ENCODE results near the gene SSH2. TPM values are rescaled to one million over a fixed set of nuclear protein-coding genes. Genes with fewer than 3 reads are reported as not detected.

Gene SSH2
- total RNA-seq, 2 donors from 2014 or later, result 36.1 to 36.8 TPM

GRCh38 chr17:29844339-29845048 is 85.5 kb downstream of the SSH2 start:
- Histone ChIP-seq H3K4me3 (no peak overlapping the region), H3K9me3 (no peaks in the 10 kb centered on the region), H3K27me3 (no peaks in the 10 kb centered on the region), H3K27ac (no peak overlapping the region), H3K36me3 (no peaks in the 10 kb centered on the region), H3K4me1 (peaks cover 0 to 18% of the 10 kb centered on the region in 2 donors)
- TF ChIP-seq, protein P1, sequence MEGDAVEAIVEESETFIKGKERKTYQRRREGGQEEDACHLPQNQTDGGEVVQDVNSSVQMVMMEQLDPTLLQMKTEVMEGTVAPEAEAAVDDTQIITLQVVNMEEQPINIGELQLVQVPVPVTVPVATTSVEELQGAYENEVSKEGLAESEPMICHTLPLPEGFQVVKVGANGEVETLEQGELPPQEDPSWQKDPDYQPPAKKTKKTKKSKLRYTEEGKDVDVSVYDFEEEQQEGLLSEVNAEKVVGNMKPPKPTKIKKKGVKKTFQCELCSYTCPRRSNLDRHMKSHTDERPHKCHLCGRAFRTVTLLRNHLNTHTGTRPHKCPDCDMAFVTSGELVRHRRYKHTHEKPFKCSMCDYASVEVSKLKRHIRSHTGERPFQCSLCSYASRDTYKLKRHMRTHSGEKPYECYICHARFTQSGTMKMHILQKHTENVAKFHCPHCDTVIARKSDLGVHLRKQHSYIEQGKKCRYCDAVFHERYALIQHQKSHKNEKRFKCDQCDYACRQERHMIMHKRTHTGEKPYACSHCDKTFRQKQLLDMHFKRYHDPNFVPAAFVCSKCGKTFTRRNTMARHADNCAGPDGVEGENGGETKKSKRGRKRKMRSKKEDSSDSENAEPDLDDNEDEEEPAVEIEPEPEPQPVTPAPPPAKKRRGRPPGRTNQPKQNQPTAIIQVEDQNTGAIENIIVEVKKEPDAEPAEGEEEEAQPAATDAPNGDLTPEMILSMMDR (IDR thresholded peaks at IDR 0.05), result no peak
- DNase-seq (ENCODE audit: low spot score), result no peak

GRCh38 chr17:29840884-29841283 is 89.1 kb downstream of the SSH2 start:
- H3K36me3 ChIP-seq, result no peaks in the 10 kb centered on the region
- H3K27me3 ChIP-seq, result no peaks in the 10 kb centered on the region
- no peak overlapping the region for H3K27ac ChIP-seq
- no peaks in the 10 kb centered on the region for H3K9me3 ChIP-seq
- H3K4me1 ChIP-seq, result peaks cover 0 to 14% of the 10 kb centered on the region in 2 donors
- DNase-seq (ENCODE audit: low spot score), result no peak
- no peak overlapping the region for H3K4me3 ChIP-seq
- TF ChIP-seq, protein P1 (IDR thresholded peaks at IDR 0.05), result no peak

- no peaks in the 10 kb centered on the region for H3K27me3 ChIP-seq
- H3K4me1 ChIP-seq, result peaks cover 0 to 12% of the 10 kb centered on the region in 2 donors
- H3K36me3 ChIP-seq, result no peaks in the 10 kb centered on the region
- TF ChIP-seq, protein P1 (IDR thresholded peaks at IDR 0.05), result no peak
- no peaks in the 10 kb centered on the region for H3K9me3 ChIP-seq
- no peak overlapping the region for H3K27ac ChIP-seq
- no peak for DNase-seq (ENCODE audit: low spot score)
- no peak overlapping the region for H3K4me3 ChIP-seq
These were observed 90.4 kb downstream of the SSH2 start for GRCh38 chr17:29839656-29840055.

- Histone ChIP-seq H3K27me3 (no peaks in the 10 kb centered on the region), H3K9me3 (no peaks in the 10 kb centered on the region), H3K4me3 (no peak overlapping the region), H3K4me1 (peaks cover 0 to 6% of the 10 kb centered on the region in 2 donors), H3K27ac (no peak overlapping the region), H3K36me3 (no peaks in the 10 kb centered on the region)
- no peak for DNase-seq (ENCODE audit: low spot score)
- TF ChIP-seq, protein P1 (IDR thresholded peaks at IDR 0.05), result no peak
These were observed 91.1 kb downstream of the SSH2 start for GRCh38 chr17:29838961-29839360.

DNA sequence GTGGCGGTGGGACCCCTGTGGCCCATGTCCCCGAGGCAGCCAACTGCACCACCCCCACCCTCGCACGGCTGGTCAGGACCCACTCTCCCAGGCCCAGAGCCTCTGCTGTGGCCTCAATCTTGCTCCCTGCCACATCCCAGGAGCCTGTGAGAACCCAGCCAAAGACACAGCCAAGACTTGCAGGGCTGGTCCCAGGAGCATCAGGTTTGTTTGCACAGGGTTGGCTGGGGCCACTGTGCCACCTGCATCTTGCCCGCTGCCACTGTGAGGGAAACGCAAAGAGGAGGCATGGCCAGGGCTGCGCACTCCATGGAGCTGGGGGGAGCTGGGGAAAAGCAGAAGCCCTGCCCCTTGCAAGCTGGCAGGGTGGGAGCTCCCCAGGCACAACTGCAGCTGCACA is 92.5 kb downstream of the SSH2 start:
- TF ChIP-seq, protein P1 (IDR thresholded peaks at IDR 0.05), result no peak
- H3K4me1 ChIP-seq, result peaks cover 0 to 6% of the 10 kb centered on the region in 2 donors
- DNase-seq (ENCODE audit: low spot score), result no peak
- no peak overlapping the region for H3K4me3 ChIP-seq
- H3K9me3 ChIP-seq, result no peaks in the 10 kb centered on the region
- H3K27me3 ChIP-seq, result no peaks in the 10 kb centered on the region
- H3K27ac ChIP-seq, result no peak overlapping the region
- no peaks in the 10 kb centered on the region for H3K36me3 ChIP-seq

- TF ChIP-seq, protein P1 (IDR thresholded peaks at IDR 0.05), result no peak
- Histone ChIP-seq H3K9me3 (no peaks in the 10 kb centered on the region), H3K27me3 (no peaks in the 10 kb centered on the region), H3K4me3 (no peak overlapping the region), H3K4me1 (peaks cover 0 to 6% of the 10 kb centered on the region in 2 donors), H3K27ac (no peak overlapping the region), H3K36me3 (no peaks in the 10 kb centered on the region)
- DNase-seq (ENCODE audit: low spot score), result no peak
These were observed 93.4 kb downstream of the SSH2 start for GRCh38 chr17:29836643-29837042.

All from right atrium auricular region (tissue), 2 donors.